Loucy (cell line): ENCODE measurements around the gene SPAG9.

Experiments
- CTCF ChIP-seq: fragments of 200-600 bp; sonication (generic); conservative IDR thresholded peaks from 2 replicates; pipeline ENCODE4 v1.5.1; 2014; ENCODE audit warnings: mild to moderate bottlenecking, antibody characterized with exemption, low read length
- EZH2phosphoT487 ChIP-seq: fragments of 200-600 bp; IDR thresholded peaks from 2 replicates; pipeline ENCODE4 v1.6.1; 2018; ENCODE audit warnings: antibody characterized with exemption, mild to moderate bottlenecking, moderate library complexity, borderline replicate concordance

GRCh38 chr17:51103451-51103850 lies 17.2 kb downstream of the SPAG9 start:
- TF ChIP-seq CTCF = no peak
- TF ChIP-seq EZH2phosphoT487 = no peak
